ENCODE data around the gene ALKBH7. TPM values are rescaled to one million over a fixed set of nuclear protein-coding genes. Genes with fewer than 3 reads are reported as not detected.

ALKBH7 gene
- total RNA-seq, 4 donors from 2014 or later, result 26.9 to 78.9 (median 60.2) TPM

GRCh38 chr19:6412061-6412446, 39.5 kb downstream of the ALKBH7 start:
- TF ChIP-seq, protein P1, sequence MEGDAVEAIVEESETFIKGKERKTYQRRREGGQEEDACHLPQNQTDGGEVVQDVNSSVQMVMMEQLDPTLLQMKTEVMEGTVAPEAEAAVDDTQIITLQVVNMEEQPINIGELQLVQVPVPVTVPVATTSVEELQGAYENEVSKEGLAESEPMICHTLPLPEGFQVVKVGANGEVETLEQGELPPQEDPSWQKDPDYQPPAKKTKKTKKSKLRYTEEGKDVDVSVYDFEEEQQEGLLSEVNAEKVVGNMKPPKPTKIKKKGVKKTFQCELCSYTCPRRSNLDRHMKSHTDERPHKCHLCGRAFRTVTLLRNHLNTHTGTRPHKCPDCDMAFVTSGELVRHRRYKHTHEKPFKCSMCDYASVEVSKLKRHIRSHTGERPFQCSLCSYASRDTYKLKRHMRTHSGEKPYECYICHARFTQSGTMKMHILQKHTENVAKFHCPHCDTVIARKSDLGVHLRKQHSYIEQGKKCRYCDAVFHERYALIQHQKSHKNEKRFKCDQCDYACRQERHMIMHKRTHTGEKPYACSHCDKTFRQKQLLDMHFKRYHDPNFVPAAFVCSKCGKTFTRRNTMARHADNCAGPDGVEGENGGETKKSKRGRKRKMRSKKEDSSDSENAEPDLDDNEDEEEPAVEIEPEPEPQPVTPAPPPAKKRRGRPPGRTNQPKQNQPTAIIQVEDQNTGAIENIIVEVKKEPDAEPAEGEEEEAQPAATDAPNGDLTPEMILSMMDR (IDR thresholded peaks at IDR 0.05; ENCODE audit: low read depth), result no peak

DNA sequence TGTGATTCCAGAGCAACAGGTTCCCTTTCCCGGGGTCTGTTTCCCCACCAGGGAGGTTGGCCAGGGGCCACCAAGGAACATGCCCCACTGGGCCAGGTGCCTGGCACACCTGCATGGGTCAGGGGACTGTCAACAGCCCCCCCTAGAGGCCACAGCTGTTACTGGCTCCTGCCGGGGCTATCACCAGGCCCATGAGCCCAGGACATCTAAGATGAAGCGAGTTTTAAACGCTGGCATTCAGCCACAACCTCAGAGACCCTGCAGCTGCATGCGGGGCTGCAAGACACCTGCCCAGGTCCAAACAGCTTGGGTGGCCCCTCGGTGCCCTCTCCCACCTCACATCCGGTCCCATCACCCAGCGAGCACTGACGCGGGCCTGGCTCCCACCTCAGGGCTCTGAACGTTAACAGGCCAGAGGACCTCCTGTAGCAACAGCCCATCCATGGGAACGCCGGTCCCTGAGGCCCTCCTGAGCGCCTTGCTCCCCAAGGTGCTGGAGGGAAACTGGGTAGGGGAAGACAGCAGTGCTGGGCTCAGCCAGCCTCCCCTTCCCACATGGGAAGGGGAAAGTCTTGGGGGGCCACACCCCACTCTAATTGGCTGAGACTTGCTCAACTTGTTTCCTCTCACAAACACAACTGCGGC, 40.0 kb downstream of the ALKBH7 start:
- TF ChIP-seq, protein P1 (IDR thresholded peaks at IDR 0.05; ENCODE audit: low read depth), result no peak

DNA sequence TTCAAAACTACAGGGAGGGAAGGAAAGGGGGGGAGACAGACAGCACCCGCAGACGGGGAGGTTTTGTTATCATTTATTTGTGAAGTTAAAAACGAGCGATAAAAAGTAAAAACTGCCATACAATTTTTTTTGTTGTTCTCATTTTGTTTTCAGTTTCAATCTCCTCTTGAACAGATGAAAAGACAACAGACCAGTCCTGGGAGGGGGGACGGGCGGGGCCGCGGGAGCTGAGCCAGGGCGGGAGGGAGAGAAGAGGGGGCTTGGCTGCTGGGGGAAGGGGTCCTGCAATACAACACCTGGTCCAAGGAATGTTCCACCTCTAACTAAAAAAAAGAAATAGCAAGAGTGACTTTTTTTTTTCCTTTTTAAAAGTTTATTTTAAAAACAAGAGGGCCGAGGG, 40.7 kb downstream of the ALKBH7 start:
- TF ChIP-seq, protein P1 (IDR thresholded peaks at IDR 0.05; ENCODE audit: low read depth), result no peak

GRCh38 chr19:6413721-6414643, 41.4 kb downstream of the ALKBH7 start:
- TF ChIP-seq, protein P1 (IDR thresholded peaks at IDR 0.05; ENCODE audit: low read depth), result no peak

DNA sequence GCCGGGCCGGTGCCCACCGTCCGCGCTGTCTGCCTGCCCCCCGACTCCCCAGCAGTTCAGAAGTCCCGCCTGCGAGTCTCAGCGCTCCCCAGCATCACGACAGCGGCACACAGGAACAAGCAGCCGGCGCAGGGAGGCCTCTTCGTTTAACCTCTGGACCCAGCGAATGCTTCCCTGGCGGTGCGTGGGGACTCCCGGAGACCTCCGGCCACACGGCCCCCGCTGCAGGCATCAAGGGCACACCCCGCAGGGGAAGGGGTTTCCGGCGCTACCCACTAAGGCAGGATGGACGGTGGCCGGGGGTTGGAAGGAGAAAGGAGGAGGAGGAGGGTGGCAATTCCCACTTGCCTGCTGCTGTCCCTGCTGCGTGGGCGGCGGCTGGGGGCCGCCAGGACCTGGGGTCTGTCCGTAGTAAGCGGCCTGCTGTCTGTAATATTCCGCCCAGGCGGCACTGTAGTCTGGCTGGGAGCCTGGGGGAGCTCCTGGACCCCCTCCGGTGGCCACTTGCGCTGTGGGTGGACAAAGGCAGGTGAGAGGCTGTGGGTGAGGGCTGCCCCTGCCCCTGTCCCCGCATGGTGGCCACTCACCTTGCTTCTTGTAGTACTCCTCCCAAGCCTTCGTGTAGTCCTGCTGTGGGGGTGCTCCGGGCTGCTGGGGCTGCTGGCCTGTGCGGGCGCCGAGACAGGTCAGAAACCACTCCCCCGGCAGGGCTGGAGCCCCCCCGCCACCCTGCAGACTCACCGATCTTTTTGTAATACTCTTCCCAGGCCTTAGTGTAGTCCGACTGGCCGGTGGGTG, 42.4 kb downstream of the ALKBH7 start:
- TF ChIP-seq, protein P1 (IDR thresholded peaks at IDR 0.05; ENCODE audit: low read depth), result no peak

GRCh38 chr19:6415591-6416190, 43.1 kb downstream of the ALKBH7 start:
- TF ChIP-seq, protein P1 (IDR thresholded peaks at IDR 0.05; ENCODE audit: low read depth), result no peak

Data from subcutaneous adipose tissue (tissue), 4 donors.